HG03439 (cell line): ENCODE results near the gene GRK4.
A peak's percentile ranks its signal among the peaks of the same experiment; 100 is the strongest.
"Not testable (repeated sequence)": the region's sequence is repeated elsewhere in the genome, so short reads cannot be mapped to it uniquely, and the experiment has no call there.

Experiments used
- ATAC-seq: cut with Tn5 transposase; IDR thresholded peaks from one replicate; pipeline ENCODE4 v1.9.1; 2021; ENCODE audit warnings: mild to moderate bottlenecking, moderate library complexity; ENCODE audit not compliant: unreplicated experiment

GRK4 gene

DNA sequence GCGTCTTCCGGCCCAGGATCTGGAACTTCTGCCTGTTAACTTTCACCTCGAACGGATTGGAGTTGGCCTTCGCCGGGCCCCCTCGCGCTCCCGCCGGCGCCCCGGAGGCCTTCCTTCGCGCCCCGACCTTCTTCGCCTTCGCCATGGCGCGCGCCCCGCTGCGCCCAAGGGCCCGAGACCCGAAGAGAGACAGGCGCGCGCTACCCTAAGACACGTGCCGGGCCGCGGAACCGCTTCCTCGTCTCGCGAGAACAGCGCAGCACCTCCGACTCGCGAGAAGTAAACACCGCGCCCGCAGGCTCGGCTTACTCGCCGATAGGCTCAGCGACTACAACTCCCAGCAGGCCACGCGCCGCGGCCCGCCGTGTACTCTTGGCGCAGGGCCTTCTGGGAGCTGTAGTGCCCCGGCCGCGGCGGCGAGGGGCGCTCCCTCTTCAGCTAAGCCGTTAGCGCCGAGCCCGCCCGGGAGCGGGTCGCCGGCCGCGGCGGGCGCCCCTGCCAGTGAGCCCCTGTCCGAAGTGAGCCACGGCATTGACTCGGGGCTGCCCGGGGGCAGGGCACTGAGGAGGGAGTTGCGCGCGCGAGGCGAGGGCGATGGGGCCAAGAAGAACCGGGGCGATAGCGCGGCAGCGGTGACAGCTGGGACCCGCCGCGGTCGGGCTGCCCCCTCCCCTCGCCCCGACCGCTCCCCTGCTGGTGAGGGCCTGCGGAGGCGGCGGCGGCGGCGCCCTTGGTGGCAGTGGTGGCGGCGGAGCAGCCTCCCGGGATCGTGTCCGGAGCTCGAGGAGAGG, at the start of gene GRK4, which contains the start of gene NOP14:
Gene GRK4, plus strand, starts transcription at position 397 of the 791 bp plus-strand sequence. CDS start 500 bp downstream, outside the sequence.
Gene NOP14, minus strand, starts transcription at position 232 of the 791 bp plus-strand sequence. Its CDS starts 87 bp downstream, at position 145.
- peak; percentile 93 for ATAC-seq

DNA sequence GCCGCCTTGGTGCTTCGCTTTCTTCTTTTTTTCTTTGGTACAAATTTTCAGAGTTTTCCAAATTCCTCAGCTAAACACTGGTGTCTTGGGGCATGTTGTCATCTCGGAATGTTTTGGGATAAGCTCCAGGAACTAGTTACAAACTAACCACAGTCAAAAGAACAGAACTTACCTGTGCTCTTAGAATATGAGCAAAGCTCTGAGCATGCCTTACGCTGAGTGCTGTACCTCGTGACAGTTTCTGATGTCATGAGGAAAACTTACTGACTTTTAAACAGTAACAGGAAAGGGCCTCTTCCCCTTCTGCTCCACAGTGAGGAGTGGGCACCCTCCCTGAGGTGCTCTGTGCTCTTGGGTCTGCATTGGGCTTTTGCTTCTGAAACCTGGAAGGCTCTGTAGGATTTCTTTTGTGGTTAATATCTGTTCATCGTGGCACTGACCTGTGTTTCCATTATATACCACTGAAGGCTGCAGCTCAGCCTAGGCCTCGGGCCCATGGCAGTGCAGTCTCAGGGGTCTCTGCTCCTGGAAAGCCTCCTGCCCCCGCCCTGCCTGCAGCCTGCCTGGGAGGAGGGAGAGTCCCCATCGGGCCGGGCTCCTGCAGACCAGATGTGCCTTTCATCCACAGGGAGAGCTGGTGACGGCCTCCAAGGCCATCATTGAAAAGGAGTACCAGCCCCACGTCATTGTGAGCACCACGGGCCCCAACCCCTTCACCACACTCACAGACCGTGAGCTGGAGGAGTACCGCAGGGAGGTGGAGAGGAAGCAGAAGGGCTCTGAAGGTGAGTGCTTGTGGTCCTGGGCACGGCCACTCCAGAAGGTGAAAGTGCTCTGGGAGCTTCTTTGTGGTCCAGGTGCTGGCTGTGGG, 48.9 kb upstream of the GRK4 start:
- no peak for ATAC-seq

DNA sequence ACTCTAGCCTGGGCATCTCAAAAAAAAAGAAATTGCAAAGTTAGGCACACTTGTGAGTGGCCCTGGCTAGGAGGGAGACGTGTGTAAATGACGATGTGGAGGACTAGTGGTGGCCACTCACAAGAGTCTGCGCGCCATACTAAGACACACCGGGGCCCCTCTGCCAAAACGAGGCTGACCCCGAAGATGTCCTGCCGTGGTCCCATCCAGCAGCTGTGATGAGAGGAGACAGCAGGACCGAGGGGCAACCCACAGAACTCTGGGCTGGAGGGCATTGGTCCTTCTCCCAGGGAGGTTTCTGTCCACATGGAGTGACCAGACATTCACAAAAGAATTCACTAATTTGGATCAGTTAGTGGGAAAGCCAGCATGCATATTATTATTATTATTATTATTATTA, 47.6 kb upstream of the GRK4 start:
- ATAC-seq = no peak

DNA sequence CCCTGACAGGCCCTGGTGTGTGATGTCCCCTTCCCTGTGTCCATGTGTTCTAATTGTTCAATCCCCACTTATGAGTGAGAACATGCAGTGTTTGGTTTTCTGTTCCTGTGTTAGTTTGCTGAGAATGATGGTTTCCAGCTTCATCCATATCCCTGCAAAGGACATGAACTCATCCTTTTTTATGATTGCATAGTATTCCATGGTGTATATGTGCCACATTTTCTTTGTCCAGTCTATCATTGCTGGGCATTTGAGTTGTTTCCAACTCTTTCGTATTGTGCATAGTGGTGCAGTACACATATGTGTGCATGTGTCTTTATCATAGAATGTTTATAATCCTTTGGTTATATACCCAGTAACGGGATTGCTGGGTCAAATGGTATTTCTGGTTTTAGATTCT, 46.7 kb upstream of the GRK4 start:
- not testable (repeated sequence) for ATAC-seq

DNA sequence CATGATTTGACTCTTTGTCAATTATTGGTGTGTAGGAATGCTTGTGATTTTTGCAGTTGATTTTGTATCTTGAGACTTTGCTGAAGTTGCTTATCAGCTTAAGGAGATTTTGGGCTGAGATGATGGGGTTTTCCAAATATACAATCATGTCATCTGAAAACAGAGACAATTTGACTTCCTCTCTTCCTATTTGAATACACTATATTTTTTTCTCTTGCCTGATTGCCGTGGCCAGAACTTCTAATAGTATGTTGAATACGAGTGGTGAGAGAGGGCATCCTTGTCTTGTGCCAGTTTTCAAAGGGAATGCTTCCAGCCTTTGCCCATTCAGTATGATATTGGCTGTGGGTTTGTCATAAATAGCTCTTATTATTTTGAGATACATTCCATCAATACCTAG, 45.1 kb upstream of the GRK4 start:
- ATAC-seq = not testable (repeated sequence)

DNA sequence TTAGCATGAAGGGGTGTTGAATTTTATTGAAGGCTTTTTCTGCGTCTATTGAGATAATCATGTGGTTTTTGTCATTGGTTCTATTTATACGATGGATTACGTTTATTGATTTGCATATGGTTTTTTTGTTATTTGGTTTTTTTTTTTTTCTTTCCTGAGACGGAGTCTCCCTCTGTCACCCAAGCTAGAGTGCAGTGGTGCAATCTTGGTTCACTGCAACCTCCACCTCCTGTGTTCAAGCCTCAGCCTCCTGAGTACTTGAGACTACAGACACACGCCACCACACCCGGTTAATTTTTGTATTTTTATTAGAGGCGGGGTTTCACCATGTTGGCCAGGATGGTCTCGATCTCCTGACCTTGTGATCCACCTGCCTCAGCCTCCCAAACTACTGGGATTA, 44.7 kb upstream of the GRK4 start:
- not testable (repeated sequence) for ATAC-seq

DNA sequence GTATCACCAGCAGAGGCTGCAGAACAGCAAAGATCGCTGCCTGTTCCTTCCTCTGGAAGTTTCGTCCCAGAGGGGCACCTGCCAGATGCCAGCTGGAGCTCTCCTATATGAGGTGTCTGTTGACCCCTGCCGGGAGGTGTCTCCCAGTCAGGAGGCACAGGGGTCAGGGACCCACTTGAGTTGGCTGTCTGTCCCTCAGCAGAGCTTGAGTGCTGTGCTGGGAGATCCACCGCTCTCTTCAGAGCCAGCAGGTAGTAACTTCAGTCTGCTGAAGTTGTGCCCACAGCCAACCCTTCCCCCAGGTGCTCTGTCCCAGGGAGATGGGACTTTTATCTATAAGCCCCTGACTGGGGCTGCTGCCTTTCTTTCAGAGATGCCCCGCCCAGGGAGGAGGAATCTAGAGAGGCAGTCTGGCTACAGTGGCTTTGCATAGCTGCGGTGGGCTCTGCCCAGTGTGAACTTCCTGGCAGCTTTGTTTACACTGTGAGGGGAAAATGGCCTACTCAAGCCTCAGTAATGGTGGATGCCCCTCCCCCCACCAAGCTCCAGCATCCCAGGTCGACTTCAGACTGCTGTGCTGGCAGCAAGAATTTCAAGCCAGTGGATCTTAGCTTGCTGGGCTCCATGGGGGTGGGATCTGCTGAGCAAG, 40.8 kb upstream of the GRK4 start:
- not testable (repeated sequence) for ATAC-seq

DNA sequence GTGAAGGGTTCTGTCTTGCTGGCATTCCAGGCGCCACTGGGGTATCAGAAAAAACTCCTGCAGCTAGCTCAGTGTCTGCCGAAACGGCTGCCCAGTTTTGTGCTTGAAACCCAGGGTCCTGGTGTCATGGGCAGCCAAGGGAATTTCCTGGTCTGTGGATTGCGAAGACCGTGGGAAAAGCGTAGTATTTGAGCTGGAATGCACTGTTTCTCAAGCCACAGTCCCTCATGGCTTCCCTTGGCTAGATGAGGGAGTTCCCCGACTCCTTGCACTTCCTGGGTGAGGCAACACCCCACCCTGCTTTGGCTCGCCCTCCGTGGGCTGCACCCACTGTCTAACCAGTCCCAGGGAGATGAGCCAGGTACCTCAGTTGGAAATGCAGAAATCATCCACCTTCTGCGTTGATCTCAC, 40.2 kb upstream of the GRK4 start:
- no peak for ATAC-seq

DNA sequence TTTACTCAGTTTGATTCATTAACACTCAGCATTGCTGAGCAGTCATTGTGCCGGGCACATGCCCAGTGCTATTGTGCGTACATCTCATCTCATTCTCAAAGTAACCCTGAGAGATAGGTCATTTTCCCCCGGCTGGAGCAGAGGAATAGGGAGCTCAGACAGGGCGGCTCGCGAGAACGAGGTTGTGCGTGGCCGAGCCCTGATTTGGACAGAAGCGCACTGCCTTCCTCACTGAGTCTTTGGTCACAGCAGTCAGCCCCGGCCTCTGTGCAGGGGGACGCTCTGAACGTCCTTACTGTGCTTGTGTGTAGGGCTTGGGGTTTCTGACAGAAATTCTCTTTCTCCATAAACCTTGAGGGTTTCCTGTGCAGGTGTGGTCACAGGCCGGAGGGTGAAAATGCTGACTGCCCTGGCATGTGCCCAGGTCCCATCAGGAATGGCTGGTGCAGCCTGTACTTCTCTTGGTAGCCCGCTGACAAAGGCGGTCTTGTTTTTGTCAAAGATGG, 39.6 kb upstream of the GRK4 start:
- ATAC-seq = no peak

DNA sequence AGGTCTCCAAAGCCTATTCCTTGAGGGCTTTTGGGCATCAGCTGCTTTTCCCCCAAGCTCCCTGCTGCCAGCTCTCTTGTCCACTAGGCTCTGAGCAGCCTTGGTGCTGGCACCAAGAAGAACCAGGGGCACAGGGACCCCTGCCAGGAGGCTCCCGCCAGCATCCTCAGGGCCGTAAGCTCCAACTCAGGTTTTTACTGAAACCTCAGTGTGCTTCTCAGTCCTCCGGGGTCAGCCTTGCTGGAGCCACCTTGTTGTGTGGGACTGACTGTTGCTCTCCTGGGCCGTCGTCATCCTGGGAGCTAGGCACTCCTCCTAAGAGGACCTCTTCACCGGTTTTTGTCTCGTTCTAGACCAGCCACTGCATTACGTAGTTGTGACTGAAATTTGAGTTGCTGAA, 39.1 kb upstream of the GRK4 start:
- ATAC-seq = no peak

DNA sequence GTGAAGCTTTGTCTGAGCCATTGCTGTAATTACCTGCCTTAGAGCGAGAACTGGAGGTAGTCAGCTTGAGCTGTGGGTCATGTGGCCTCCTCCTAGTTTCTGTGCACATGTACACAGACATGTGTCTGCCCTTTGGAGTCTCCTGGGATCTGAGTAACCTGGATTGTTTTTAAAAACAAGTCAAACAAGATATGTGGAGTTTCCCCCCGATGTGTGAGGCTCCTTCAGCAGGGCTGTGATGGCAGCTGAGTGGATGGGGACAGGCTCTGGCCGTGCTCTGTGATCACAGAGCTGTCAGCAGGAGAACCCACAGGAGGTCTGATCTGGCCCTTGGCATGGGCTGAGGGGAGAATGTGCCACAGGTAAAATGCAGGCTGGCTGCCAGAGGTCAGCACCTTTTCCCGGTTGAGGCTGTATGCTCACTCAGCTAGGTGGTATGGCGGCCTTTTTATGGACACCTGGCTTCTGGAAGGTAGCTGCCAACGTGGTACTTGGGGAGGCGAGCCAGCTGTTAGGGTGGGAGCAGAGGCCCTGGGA, 38.5 kb upstream of the GRK4 start:
- ATAC-seq = no peak

DNA sequence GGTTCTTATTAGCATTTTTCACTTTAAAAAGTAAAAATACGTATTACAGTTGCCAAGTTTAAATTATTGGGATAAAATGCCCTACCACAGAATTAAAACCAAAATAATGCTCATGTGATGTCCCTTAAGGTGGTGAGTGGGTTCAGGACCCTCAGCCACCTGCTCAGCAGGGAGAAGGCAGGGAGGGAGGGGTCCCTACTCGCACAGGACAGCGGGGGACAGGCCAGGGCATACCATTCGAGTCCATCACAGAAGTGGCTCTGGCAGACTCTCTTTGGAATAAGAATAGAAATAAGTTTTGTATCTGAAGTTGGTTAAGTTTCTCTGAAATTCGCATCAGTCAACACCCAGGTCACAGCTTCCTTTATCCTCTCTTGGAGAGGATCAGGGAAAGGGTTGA, 37.9 kb upstream of the GRK4 start:
- no peak for ATAC-seq

DNA sequence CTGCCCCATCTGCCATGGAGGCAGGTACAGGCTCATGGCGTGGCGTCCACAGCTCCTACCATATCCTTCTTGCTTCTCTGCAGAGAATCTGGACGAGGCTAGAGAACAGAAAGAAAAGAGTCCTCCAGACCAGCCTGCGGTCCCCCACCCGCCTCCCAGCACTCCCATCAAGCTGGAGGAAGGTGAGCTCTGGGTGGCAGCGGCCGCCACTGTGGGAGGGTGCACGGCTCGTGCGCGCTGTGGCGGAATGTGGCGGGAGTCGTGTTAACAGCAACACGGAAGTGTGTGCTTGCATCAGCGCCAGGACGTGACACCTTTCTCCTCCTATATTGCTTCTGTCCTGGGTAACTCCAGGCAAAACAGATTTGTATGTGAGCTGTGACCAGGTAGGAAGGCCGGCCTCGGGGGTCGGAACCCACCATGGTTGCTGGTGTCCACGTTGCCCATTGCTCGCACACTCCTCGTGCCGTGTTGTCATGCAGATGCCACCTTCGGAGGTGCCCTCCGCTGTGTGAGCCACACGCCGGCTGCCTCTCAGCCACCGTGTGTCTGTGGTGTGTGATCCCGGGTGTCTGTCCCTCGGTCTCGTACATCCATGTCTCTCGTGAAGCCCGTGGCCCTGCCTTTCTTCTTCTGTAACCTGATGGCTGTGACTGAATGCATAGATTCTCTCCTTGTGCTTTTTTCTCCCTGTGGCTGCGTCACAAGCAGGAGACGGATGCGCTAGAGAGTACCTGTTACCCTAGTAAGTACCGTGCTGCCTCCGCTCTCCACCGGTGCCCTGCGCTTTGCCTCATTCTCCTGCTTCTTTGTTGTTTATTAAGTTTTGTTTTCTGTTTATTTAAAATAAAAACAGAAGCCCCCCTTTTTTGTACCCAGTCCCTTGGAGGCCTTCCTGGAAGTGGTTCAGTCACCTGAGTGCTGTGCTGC, 37.2 kb upstream of the GRK4 start:
- ATAC-seq = no peak

DNA sequence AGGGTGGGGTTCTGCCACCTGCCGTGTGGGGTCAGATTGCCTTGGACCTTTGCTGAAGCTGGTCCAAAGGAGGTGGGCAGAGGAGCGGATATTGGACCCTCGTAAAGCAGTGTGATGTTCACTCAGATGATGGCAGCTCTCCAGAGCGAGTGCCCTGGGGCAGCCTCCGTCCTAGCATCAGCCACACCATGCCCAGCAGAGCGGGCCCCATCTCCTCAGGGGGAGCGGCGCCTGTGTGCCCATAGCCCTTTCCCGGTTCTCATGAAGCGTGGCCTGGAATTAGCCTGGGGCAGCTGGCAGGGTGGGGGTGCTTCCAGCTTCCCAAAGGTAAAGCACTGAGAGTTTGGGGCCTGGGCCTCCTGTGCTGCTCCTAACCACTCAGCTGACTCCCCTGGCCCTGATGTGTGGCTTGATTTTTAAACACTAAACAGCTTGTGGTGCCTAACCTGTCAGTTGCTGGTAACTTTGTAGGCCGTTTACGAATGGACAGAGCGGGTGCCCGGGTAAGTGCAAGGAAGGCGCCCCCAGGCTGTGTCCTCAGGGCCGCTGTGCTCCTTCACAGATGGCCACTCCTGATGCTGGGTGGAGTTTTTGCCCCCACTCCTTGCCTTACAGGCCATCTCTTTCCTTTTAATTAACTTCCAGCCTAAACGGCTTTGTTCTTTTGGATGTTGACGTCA, 36.2 kb upstream of the GRK4 start:
- ATAC-seq = no peak

DNA sequence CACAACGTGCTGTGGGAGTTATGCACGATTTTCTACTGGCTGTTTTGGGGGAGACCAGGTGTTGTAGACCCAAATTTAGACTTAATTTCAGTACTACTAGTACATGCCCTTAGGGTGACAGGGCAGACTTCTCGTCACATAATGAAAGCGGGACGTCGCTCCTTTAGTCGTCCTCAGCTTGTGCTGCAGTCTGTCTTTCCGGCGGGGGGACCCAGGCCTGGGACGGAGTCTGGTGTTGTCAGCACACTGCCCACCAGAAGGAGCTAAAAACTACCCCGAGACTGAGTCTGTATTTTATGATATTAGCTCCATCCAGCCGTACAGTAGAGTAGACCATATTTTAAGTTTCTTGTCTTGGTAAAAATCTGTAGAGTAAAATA, 35.7 kb upstream of the GRK4 start:
- ATAC-seq = no peak

DNA sequence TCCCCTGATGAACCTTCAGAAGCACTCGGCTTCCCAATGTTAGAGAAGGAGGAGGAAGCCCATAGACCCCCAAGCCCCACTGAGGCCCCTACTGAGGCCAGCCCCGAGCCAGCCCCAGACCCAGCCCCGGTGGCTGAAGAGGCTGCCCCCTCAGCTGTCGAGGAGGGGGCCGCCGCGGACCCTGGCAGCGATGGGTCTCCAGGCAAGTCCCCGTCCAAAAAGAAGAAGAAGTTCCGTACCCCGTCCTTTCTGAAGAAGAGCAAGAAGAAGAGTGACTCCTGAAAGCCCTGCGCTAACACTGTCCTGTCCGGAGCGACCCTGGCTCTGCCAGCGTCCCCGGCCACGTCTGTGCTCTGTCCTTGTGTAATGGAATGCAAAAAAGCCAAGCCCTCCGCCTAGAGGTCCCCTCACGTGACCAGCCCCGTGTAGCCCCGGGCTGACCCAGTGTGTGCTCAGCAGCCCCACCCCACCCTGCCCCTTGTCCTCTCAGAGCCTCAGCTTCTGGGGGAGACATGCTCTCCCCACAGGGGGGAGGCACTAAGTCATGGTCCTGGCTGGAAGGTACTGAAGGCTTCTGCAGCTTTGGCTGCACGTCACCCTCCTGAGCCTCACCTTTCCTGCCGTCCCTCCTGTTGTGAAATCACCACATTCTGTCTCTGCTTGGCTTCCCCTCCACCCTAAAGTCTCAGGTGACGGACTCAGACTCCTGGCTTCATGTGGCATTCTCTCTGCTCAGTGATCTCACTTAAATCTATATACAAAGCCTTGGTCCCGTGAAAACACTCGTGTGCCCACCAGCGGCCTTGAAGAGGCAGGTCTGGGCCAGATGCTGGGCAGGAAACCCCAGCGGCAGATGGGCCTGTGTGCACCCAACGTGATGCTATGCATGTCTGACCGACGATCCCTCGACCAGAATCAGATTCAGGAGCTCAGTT, 34.9 kb upstream of the GRK4 start:
- no peak for ATAC-seq

DNA sequence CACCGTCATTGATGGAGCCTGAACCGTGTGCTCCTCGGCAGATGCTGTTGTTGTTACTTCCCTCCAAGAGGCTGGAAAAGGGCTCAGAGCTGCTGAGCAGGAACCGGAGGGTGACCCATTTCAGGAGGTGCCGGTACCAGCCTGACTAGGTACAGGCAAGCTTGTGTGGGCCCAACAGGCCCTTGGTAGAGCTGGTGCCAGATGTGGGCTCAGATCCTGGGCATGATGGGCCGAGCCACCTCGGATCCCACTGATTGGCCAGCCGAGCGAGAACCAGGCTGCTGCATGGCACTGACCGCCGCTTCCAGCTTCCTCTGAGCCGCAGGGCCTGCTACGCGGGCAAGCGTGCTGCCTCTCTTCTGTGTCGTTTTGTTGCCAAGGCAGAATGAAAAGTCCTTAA, 33.9 kb upstream of the GRK4 start:
- ATAC-seq = no peak

DNA sequence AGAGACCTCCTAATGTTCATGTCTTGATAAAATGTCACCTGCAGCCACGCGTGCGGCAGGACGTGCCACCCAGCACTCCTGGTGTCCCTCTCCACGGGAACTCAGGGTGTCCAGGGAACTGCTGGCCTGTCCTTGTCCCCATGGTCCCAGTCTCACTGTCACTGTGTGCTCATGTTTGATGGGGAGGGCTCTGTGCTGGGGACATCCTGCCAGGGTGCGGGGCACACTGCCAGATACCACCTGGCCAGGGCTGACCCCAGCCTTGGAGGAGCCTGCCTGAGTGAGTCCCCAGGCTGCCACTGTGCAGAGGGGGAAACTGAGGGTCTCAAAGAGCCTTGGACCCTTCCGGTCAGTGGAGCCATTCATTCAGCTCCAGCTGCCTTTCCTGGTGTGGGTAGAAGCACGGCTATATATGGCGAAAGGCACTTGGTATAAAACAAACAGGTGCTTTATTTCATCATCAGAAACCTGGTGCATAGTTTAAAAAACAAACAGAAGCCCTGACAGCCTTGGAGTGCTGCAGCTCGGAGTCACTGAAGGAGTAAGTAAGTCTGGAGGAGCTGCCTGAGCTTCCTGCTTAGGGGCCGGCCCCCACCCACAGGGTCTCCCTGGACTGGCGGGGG, 33.1 kb upstream of the GRK4 start:
- ATAC-seq = no peak
